SK-N-SH treated with all-trans-retinoic acid at 6 μM for 48 hours (cell line): ENCODE data around the gene TRIM15.

Source experiments
- ARNTL ChIP-seq: fragments of 450-650 bp; formaldehyde crosslinking; IDR thresholded peaks from 2 replicates; pipeline ENCODE4 v1.5.0; 2020; ENCODE audit warnings: low read depth, mild to moderate bottlenecking, moderate library complexity, borderline replicate concordance
- BACH2 ChIP-seq: fragments of 250-450 bp; sonication (Bioruptor Pico); IDR thresholded peaks from 2 replicates; pipeline ENCODE4 v1.9.0; 2021; ENCODE audit warnings: mild to moderate bottlenecking, borderline replicate concordance
- GLIS3 ChIP-seq: fragments of 250-450 bp; sonication (Bioruptor Pico); IDR thresholded peaks from 2 replicates; pipeline ENCODE4 v1.5.0; 2020; ENCODE audit warnings: mild to moderate bottlenecking, moderate library complexity
- PATZ1 ChIP-seq: fragments of 250-450 bp; sonication (Bioruptor Pico); IDR thresholded peaks from 2 replicates; pipeline ENCODE4 v1.8.0; 2020; ENCODE audit warnings: mild to moderate bottlenecking, moderate library complexity, borderline replicate concordance
- RARB ChIP-seq: fragments of 250-450 bp; sonication (Bioruptor Pico); IDR thresholded peaks from 2 replicates; pipeline ENCODE4 v1.8.0; 2021; ENCODE audit warnings: mild to moderate bottlenecking, moderate library complexity
- SNAI2 ChIP-seq: fragments of 250-450 bp; sonication (Bioruptor Pico); IDR thresholded peaks from 2 replicates; pipeline ENCODE4 v1.5.0; 2020; ENCODE audit warnings: mild to moderate bottlenecking, moderate library complexity
- TSHZ2 ChIP-seq: fragments of 250-450 bp; sonication (Bioruptor Pico); IDR thresholded peaks from 2 replicates; pipeline ENCODE4 v1.5.0; 2020; ENCODE audit warnings: mild to moderate bottlenecking, moderate library complexity
- ZFP3 ChIP-seq: fragments of 250-450 bp; sonication (Bioruptor Pico); IDR thresholded peaks from 2 replicates; pipeline ENCODE4 v1.5.0; 2020; ENCODE audit warnings: mild to moderate bottlenecking, moderate library complexity
- ZNF565 ChIP-seq: fragments of 450-650 bp; formaldehyde crosslinking; conservative IDR thresholded peaks from 2 replicates; pipeline ENCODE4 v1.5.0; 2020; ENCODE audit warnings: low read depth, mild to moderate bottlenecking, moderate library complexity
- TF ChIP-seq, protein P1 (sequence below): fragments of 250-450 bp; sonication (Bioruptor Pico); IDR thresholded peaks from 2 replicates; pipeline ENCODE4 v1.5.1; 2020; ENCODE audit warnings: low read depth, mild to moderate bottlenecking, moderate library complexity

GRCh38 chr6:30206152-30206551, 42.8 kb downstream of the TRIM15 start:
- TF ChIP-seq ARNTL (CRISPR knock-in tag) (no peak), PATZ1 (no peak), RARB (CRISPR knock-in tag) (no peak), ZNF565 (CRISPR knock-in tag) (no peak), SNAI2 (CRISPR knock-in tag) (no peak), BACH2 (no peak), GLIS3 (CRISPR knock-in tag) (no peak), TSHZ2 (no peak), ZFP3 (CRISPR knock-in tag) (no peak)
- TF ChIP-seq, protein P1, sequence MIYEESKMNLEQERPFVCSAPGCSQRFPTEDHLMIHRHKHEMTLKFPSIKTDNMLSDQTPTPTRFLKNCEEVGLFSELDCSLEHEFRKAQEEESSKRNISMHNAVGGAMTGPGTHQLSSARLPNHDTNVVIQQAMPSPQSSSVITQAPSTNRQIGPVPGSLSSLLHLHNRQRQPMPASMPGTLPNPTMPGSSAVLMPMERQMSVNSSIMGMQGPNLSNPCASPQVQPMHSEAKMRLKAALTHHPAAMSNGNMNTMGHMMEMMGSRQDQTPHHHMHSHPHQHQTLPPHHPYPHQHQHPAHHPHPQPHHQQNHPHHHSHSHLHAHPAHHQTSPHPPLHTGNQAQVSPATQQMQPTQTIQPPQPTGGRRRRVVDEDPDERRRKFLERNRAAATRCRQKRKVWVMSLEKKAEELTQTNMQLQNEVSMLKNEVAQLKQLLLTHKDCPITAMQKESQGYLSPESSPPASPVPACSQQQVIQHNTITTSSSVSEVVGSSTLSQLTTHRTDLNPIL (CRISPR knock-in tag): no peak
